GM12875 (cell line): ENCODE data around the gene NFAM1.

Source experiments
- H3K4me3 ChIP-seq: one replicate; pipeline ENCODE4 v1.5.1; 2011; ENCODE audit warnings: low read depth, low read length, control low read depth
- CTCF ChIP-seq: IDR thresholded peaks from 2 replicates; pipeline ENCODE4 v1.5.1; 2011; ENCODE audit warnings: low read depth, mild to moderate bottlenecking, control low read depth, inconsistent platforms, low read length, moderate library complexity, borderline replicate concordance; ENCODE audit not compliant: insufficient read depth

NFAM1 gene

DNA sequence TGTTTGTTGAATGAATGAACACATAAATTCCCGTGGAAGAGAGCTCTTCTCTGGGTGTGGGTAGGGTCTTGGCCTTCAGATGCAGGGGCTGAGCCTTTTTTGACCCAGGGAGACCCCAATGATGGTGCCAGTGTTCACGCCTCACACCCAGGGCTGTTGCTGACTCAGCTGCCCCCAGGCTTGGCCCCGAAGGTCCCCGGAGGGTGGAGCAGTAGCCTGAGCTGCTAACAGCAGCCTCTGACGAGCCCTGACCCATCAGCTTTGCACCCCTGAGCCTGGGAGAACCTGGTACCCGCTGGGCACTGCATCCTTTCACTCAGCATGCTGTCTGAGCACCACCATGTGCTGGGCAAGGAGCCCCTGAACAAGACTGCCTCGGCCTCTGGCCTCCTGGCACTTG is 23.9 kb downstream of the NFAM1 start:
- TF ChIP-seq CTCF, result no peak
- no peak overlapping the region for H3K4me3 ChIP-seq

DNA sequence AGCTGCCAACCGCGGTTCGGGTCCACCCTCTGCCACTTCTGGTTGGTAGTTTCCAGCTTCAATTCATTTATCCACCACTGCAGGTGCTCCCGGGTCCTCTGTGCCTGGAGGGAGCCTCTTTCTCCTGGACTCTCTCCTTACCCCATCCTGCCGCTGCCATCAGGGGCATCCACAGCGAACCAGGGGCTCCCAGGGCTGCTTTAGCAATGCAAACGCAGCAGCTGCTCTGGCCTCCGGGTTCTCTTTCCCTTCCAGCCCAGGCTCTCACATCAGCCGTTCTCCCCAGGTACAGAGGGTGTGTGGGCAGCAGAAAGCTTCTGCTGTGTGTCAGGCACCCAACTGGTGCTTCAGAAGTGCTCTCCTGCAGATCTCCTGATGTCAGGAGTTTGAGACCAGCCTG is 27.9 kb downstream of the NFAM1 start:
- H3K4me3 ChIP-seq, result no peak overlapping the region
- no peak for TF ChIP-seq CTCF

GRCh38 chr22:42401535-42402334 is 30.5 kb downstream of the NFAM1 start:
- no peak overlapping the region for H3K4me3 ChIP-seq
- TF ChIP-seq CTCF, result no peak

DNA sequence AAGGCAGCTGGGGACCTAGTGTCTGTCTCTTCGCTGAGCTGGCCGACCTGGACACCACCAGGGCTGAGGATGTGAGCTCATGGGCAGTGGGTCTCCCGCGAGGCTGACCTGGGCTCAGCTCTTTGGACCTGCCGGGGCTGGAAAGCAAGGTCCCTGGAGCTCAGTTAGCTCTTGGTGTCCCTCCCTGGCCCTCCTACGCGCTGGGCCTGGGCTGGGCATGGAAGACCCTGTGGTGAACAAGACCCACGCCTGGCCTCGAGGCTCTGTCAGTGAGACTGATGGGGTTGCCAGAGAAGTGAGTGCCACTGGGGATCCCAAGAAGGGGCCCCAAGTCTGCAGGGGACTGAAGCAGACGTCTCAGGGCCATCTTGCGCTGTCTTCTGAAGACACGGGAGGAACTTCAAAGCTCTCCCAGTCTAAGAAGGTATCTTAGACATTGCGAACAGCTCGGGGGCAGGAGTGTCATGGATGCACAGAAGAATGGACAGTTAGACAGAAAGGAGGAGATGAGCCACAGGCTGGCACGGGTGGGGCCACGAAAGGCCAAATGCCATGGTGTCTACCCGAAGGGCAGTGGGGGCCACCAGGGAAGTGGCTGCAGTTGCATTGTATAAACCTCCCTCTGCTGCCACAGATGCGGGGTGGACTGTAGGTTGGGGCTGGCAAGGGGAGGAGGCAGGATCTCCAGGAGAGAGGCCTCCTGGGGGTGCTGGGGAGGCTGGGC is 31.2 kb downstream of the NFAM1 start:
- H3K4me3 ChIP-seq, result no peak overlapping the region
- no peak for TF ChIP-seq CTCF

DNA sequence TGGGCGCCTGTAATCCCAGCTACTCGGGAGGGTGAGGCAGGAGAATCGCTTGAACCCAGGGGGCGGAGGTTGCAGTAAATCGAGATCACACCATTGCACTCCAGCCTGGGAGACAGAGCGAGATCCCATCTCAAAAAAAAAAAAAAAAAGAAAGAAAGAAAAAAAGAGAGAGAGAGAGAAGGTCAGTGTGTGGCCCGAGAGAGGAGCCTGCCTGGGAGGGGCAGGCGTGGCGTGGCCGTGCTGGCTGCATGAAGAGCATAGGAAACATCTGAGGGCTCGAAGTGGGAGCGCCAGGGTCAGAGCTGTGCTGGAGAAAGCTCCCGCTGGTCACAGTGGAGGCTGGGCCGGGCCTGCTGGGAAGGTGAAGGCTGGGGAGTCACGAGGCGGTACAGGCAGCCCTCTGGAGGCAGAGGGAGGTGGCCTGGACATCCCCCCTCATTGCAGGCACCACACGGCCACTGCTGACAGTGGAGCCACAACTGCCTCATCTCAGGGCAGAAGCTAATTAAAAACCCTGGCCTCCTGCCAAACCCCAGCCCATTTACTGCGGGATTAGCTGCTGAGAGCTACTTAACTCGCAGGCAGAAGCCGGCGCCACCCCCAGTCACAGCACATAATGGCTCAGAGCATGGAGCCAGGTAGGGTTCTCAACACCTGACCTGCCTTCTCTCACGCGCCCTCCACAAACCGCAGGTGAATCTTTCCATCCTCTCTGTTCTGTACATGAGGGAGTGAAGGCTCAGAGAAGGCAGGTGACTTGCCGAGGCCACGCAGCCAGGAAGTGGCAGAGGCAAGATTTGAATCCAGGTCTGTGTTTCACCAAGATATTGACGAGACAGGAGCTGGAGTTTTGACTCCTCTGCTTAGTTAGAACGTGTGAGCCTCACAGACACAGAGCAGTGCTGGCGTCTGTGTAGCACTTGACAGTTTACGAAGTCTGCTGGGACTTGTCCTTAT is 32.6 kb downstream of the NFAM1 start:
- H3K4me3 ChIP-seq, result no peak overlapping the region
- TF ChIP-seq CTCF, result no peak

DNA sequence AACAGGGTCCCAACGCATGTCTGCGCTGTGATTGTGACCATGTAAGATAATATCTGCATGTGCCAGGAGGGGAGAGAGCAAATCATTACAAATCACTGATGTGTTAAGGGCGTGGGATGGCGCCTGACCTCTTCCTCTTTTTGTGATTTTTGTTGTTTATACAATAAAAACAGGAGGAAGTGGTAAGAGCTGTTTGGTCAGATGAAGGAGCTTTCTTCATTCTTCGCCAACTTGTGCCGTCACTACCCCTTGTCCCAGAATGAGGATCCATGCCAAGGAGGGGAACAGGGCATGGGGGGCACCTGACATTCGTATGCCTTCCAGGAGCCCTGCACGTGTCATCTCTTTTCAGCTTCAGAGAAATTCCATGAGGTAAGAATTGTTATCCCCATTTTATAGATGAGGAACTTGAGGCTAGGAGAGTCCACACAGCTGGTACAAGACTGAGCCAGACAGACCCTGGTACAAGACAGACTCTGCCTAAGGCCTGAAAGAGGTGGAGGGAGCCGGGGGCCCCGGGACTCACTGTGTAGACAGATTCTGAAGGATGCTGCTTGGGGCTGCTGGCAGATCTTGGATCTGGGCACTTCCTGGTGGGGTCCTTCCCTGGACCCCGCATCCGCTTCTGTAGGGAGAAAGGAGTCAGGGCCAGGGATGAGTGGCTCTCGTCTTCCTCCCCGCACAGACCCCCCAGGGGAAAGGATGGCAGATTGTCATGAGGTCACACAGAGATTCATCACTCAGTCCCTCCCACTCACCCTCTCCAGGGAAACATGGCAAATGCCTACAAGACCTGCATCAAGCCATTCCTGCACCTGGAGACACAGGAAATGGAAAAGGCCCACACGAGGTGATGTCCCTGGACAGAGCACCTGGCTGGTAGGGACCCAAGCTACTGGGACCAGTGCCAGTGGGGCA is 34.6 kb downstream of the NFAM1 start:
- H3K4me3 ChIP-seq, result peak overlapping the region; percentile 31
- TF ChIP-seq CTCF, result no peak
